Measurements from ENCODE around the gene NAALADL1.

The NAALADL1 gene

DNA sequence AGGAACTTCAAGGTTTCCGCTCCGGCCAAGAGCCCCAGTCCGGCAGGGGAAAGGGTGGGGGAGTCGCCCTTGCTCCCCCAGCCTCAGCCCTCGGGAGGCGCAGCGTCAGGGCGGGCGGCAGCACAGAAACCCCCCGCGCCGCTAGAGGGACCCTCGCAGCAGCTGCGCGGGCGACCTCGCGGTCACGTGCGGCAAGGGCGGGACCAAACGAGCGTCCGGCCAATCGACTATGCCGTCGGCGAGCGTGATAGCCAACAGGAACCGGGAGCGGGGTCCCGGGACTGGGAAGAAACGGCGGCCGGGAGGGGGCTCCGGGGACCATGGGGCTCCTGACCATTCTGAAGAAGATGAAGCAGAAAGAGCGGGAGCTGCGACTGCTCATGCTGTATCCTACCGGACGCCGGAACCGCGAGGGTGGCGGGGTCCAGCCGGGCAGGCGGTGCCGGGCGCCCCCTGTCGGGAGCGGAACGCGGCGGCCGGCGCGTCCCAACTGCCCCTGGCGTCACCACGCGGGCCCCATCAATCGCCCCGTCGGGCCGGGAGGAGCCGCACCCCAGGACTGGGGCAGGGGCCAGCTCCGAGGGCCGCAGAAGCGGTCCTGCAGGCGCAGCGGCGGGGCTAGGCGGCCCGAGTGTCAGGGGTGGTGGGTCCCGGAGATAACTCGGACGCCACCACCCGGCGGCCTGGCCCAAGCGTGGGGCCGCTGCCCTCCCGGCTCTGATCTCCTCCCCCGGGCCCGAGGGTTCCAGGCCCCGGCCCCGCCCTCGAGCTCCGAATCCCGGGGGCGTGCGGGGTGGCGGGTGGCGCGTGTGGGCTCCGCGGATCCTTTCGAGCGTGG, 44.2 kb downstream of the NAALADL1 start, which contains the start of gene ARL2 (continued):
- TF ChIP-seq, protein P1, sequence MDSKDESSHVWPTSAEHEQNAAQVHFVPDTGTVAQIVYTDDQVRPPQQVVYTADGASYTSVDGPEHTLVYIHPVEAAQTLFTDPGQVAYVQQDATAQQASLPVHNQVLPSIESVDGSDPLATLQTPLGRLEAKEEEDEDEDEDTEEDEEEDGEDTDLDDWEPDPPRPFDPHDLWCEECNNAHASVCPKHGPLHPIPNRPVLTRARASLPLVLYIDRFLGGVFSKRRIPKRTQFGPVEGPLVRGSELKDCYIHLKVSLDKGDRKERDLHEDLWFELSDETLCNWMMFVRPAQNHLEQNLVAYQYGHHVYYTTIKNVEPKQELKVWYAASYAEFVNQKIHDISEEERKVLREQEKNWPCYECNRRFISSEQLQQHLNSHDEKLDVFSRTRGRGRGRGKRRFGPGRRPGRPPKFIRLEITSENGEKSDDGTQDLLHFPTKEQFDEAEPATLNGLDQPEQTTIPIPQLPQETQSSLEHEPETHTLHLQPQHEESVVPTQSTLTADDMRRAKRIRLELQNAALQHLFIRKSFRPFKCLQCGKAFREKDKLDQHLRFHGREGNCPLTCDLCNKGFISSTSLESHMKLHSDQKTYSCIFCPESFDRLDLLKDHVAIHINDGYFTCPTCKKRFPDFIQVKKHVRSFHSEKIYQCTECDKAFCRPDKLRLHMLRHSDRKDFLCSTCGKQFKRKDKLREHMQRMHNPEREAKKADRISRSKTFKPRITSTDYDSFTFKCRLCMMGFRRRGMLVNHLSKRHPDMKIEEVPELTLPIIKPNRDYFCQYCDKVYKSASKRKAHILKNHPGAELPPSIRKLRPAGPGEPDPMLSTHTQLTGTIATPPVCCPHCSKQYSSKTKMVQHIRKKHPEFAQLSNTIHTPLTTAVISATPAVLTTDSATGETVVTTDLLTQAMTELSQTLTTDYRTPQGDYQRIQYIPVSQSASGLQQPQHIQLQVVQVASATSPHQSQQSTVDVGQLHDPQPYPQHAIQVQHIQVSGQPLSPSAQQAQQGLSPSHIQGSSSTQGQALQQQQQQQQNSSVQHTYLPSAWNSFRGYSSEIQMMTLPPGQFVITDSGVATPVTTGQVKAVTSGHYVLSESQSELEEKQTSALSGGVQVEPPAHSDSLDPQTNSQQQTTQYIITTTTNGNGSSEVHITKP (tag by site-specific recombination; IDR thresholded peaks at IDR 0.05): peak; percentile 95
- TF ChIP-seq HOXC10 (CRISPR knock-in tag; IDR thresholded peaks at IDR 0.05): no peak
- peak; percentile 59; the same call in 1 of the 2 replicates for TF ChIP-seq ZNF660 (tag by site-specific recombination; IDR thresholded peaks at IDR 0.05)
- TF ChIP-seq, protein P2, sequence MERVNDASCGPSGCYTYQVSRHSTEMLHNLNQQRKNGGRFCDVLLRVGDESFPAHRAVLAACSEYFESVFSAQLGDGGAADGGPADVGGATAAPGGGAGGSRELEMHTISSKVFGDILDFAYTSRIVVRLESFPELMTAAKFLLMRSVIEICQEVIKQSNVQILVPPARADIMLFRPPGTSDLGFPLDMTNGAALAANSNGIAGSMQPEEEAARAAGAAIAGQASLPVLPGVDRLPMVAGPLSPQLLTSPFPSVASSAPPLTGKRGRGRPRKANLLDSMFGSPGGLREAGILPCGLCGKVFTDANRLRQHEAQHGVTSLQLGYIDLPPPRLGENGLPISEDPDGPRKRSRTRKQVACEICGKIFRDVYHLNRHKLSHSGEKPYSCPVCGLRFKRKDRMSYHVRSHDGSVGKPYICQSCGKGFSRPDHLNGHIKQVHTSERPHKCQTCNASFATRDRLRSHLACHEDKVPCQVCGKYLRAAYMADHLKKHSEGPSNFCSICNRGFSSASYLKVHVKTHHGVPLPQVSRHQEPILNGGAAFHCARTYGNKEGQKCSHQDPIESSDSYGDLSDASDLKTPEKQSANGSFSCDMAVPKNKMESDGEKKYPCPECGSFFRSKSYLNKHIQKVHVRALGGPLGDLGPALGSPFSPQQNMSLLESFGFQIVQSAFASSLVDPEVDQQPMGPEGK (tag by site-specific recombination; IDR thresholded peaks at IDR 0.05): peak; percentile 62
- TF ChIP-seq, protein P3, sequence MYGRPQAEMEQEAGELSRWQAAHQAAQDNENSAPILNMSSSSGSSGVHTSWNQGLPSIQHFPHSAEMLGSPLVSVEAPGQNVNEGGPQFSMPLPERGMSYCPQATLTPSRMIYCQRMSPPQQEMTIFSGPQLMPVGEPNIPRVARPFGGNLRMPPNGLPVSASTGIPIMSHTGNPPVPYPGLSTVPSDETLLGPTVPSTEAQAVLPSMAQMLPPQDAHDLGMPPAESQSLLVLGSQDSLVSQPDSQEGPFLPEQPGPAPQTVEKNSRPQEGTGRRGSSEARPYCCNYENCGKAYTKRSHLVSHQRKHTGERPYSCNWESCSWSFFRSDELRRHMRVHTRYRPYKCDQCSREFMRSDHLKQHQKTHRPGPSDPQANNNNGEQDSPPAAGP (tag by site-specific recombination; IDR thresholded peaks at IDR 0.05): peak; percentile 79
- TF ChIP-seq EGR2 (tag by site-specific recombination; IDR thresholded peaks at IDR 0.05; ENCODE audit: low read depth): peak; percentile 84
- peak; percentile 6; the same call in 1 of the 2 replicates for TF ChIP-seq ZNF600 (tag by site-specific recombination; IDR thresholded peaks at IDR 0.05)
- TF ChIP-seq, protein P4, sequence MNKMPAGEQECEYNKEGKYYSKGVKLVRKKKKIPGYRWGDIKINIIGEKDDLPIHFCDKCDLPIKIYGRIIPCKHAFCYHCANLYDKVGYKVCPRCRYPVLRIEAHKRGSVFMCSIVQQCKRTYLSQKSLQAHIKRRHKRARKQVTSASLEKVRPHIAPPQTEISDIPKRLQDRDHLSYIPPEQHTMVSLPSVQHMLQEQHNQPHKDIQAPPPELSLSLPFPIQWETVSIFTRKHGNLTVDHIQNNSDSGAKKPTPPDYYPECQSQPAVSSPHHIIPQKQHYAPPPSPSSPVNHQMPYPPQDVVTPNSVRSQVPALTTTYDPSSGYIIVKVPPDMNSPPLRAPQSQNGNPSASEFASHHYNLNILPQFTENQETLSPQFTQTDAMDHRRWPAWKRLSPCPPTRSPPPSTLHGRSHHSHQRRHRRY (tag by site-specific recombination; IDR thresholded peaks at IDR 0.05): no peak
- no peak for TF ChIP-seq FEZF1 (tag by site-specific recombination; IDR thresholded peaks at IDR 0.05)
- peak; percentile 84 for TF ChIP-seq ZNF335 (tag by site-specific recombination; conservative IDR thresholded peaks at IDR 0.05)
- TF ChIP-seq ZFHX2 (tag by site-specific recombination; conservative IDR thresholded peaks at IDR 0.05): peak; percentile 89
- TF ChIP-seq ZNF2 (tag by site-specific recombination; IDR thresholded peaks at IDR 0.05): peak; percentile 98
- TF ChIP-seq ZNF324 (tag by site-specific recombination; IDR thresholded peaks at IDR 0.05): peak; percentile 68; the same call in 1 of the 2 replicates
- no peak for TF ChIP-seq ZNF175 (tag by site-specific recombination; IDR thresholded peaks at IDR 0.05)
- TF ChIP-seq, protein P5, sequence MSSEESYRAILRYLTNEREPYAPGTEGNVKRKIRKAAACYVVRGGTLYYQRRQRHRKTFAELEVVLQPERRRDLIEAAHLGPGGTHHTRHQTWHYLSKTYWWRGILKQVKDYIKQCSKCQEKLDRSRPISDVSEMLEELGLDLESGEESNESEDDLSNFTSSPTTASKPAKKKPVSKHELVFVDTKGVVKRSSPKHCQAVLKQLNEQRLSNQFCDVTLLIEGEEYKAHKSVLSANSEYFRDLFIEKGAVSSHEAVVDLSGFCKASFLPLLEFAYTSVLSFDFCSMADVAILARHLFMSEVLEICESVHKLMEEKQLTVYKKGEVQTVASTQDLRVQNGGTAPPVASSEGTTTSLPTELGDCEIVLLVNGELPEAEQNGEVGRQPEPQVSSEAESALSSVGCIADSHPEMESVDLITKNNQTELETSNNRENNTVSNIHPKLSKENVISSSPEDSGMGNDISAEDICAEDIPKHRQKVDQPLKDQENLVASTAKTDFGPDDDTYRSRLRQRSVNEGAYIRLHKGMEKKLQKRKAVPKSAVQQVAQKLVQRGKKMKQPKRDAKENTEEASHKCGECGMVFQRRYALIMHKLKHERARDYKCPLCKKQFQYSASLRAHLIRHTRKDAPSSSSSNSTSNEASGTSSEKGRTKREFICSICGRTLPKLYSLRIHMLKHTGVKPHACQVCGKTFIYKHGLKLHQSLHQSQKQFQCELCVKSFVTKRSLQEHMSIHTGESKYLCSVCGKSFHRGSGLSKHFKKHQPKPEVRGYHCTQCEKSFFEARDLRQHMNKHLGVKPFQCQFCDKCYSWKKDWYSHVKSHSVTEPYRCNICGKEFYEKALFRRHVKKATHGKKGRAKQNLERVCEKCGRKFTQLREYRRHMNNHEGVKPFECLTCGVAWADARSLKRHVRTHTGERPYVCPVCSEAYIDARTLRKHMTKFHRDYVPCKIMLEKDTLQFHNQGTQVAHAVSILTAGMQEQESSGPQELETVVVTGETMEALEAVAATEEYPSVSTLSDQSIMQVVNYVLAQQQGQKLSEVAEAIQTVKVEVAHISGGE (tag by site-specific recombination; conservative IDR thresholded peaks at IDR 0.05; ENCODE audit: low read depth): 0 out of 2 replicates have a peak, but pooled peaks have one; percentile 11
- peak; percentile 49; the same call in 1 of the 2 replicates for TF ChIP-seq ZNF843 (tag by site-specific recombination; IDR thresholded peaks at IDR 0.05)
- peak; percentile 35 for TF ChIP-seq IKZF3 (tag by site-specific recombination; IDR thresholded peaks at IDR 0.05)
- TF ChIP-seq, protein P6, sequence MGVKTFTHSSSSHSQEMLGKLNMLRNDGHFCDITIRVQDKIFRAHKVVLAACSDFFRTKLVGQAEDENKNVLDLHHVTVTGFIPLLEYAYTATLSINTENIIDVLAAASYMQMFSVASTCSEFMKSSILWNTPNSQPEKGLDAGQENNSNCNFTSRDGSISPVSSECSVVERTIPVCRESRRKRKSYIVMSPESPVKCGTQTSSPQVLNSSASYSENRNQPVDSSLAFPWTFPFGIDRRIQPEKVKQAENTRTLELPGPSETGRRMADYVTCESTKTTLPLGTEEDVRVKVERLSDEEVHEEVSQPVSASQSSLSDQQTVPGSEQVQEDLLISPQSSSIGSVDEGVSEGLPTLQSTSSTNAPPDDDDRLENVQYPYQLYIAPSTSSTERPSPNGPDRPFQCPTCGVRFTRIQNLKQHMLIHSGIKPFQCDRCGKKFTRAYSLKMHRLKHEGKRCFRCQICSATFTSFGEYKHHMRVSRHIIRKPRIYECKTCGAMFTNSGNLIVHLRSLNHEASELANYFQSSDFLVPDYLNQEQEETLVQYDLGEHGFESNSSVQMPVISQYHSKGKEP (tag by site-specific recombination; IDR thresholded peaks at IDR 0.05): no peak
- peak; percentile 75 for TF ChIP-seq GLIS1 (tag by site-specific recombination; IDR thresholded peaks at IDR 0.05)
- 0 out of 2 replicates have a peak, but pooled peaks have one; percentile 42 for TF ChIP-seq KLF16 (tag by site-specific recombination; IDR thresholded peaks at IDR 0.05)
- no peak for TF ChIP-seq ZSCAN23 (tag by site-specific recombination; IDR thresholded peaks at IDR 0.05)
- TF ChIP-seq ZNF221 (tag by site-specific recombination; IDR thresholded peaks at IDR 0.05; ENCODE audit: borderline replicate concordance): no peak
- peak; percentile 69; the same call in 1 of the 2 replicates for TF ChIP-seq ZBTB7A (tag by site-specific recombination; IDR thresholded peaks at IDR 0.05; ENCODE audit: low read depth)
- peak; percentile 78 for TF ChIP-seq ZSCAN30 (tag by site-specific recombination; IDR thresholded peaks at IDR 0.05)
- TF ChIP-seq ZBTB21 (tag by site-specific recombination; IDR thresholded peaks at IDR 0.05): peak; percentile 5
- TF ChIP-seq ZBTB8A (tag by site-specific recombination; IDR thresholded peaks at IDR 0.05): peak; percentile 96
- peak; percentile 76 for TF ChIP-seq ZFP69B (tag by site-specific recombination; IDR thresholded peaks at IDR 0.05)

Data from HEK293 (cell line).